MM.1S (cell line): ENCODE data around the gene GOT1.

ENCODE experiments used
- DNase-seq: peaks from one replicate; pipeline ENCODE4 v3.0.0-alpha.2; 2015
- H2AFZ ChIP-seq: fragments of 300-600 bp; sonication (generic); 2 replicates; pipeline ENCODE4 v1.6.0; 2016; ENCODE audit warnings: antibody characterized with exemption, low read length
- H3F3A ChIP-seq: fragments of 300-600 bp; sonication (generic); 2 replicates; pipeline ENCODE4 v1.6.1; 2016; ENCODE audit warnings: mild to moderate bottlenecking, antibody characterized with exemption, low read length, moderate library complexity, mixed read lengths; ENCODE audit not compliant: insufficient read depth
- H3K27ac ChIP-seq: fragments of 300-600 bp; sonication (generic); 2 replicates; pipeline ENCODE4 v1.5.1; 2016; ENCODE audit warnings: mild to moderate bottlenecking, low read length
- H3K27me3 ChIP-seq: fragments of 300-600 bp; sonication (generic); replicated peaks from 2 replicates; pipeline ENCODE4 v1.6.0; 2016; ENCODE audit warnings: low read length; ENCODE audit not compliant: insufficient read depth
- H3K36me3 ChIP-seq: fragments of 300-600 bp; sonication (generic); replicated peaks from 2 replicates; pipeline ENCODE4 v1.6.1; 2016; ENCODE audit warnings: mild to moderate bottlenecking, low read length, mixed read lengths; ENCODE audit not compliant: insufficient read depth
- H3K4me1 ChIP-seq: fragments of 300-600 bp; sonication (generic); 2 replicates; pipeline ENCODE4 v1.6.1; 2016; ENCODE audit warnings: low read length, mixed read lengths
- H3K4me2 ChIP-seq: fragments of 300-600 bp; sonication (generic); 2 replicates; pipeline ENCODE4 v1.6.0; 2016; ENCODE audit warnings: low read depth, low read length
- H3K4me3 ChIP-seq: fragments of 300-600 bp; sonication (generic); 2 replicates; pipeline ENCODE4 v1.5.1; 2016; ENCODE audit warnings: low read length, mixed read lengths
- H3K79me2 ChIP-seq: fragments of 300-600 bp; sonication (generic); 2 replicates; pipeline ENCODE4 v1.6.1; 2016; ENCODE audit warnings: mixed run types, low read length, mixed read lengths
- H3K9ac ChIP-seq: fragments of 300-600 bp; sonication (generic); 2 replicates; pipeline ENCODE4 v1.6.1; 2016; ENCODE audit warnings: low read length, mixed read lengths
- H3K9me2 ChIP-seq: fragments of 300-600 bp; sonication (generic); replicated peaks from 2 replicates; pipeline ENCODE4 v1.6.1; 2016; ENCODE audit warnings: mild to moderate bottlenecking, low read length, mixed read lengths; ENCODE audit not compliant: insufficient read depth
- H3K9me3 ChIP-seq: fragments of 300-600 bp; sonication (generic); replicated peaks from 2 replicates; pipeline ENCODE4 v1.6.1; 2016; ENCODE audit warnings: mild to moderate bottlenecking, low read length, mixed read lengths; ENCODE audit not compliant: insufficient read depth
- H4K20me1 ChIP-seq: fragments of 300-600 bp; sonication (generic); 2 replicates; pipeline ENCODE4 v1.6.1; 2016; ENCODE audit warnings: mild to moderate bottlenecking, low read length, moderate library complexity, mixed read lengths; ENCODE audit not compliant: insufficient read depth
- EZH2 ChIP-seq: fragments of 300-600 bp; sonication (generic); optimal IDR thresholded peaks from 2 replicates; pipeline ENCODE3; 2017; ENCODE audit warnings: low read depth, mild to moderate bottlenecking, antibody characterized with exemption, low read length, mixed read lengths
- EZH2phosphoT487 ChIP-seq: fragments of 300-600 bp; sonication (generic); IDR thresholded peaks from 2 replicates; pipeline ENCODE4 v1.6.1; 2018; ENCODE audit warnings: antibody characterized with exemption, low read length
- TF ChIP-seq, protein P1 (sequence below): fragments of 300-600 bp; sonication (generic); IDR thresholded peaks from 2 replicates; pipeline ENCODE4 v1.5.1; 2016; ENCODE audit warnings: antibody characterized with exemption, low read length, mixed read lengths

The GOT1 gene

DNA sequence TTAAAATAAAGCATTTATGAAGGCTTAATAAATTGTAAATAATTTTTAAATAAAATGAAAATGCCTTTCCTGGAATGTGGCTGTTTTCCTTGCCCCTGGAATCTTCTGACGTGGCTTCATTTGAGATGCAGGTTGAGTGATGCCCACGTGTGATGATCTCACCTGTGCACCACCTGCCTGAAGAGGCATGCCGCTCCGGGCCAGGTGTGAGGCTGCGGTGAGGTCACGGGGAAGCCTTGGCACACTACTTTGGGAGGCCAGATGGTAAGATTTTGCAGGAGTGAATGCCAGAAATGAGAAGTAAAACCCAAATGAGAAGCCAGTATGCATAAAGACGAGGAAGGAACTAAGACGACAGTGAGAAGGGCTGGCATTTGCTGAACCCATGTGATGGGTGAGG, 36.2 kb downstream of the GOT1 start:
- no peaks in the 10 kb centered on the region for H3K9me3 ChIP-seq
- peak overlapping the region; percentile 23; the same call in 1 of the 2 replicates for H3K27ac ChIP-seq
- H3F3A ChIP-seq: no peaks in the 10 kb centered on the region
- no peaks in the 10 kb centered on the region; the same call in 1 of the 2 replicates for H3K36me3 ChIP-seq
- TF ChIP-seq EZH2: no peak
- TF ChIP-seq, protein P1, sequence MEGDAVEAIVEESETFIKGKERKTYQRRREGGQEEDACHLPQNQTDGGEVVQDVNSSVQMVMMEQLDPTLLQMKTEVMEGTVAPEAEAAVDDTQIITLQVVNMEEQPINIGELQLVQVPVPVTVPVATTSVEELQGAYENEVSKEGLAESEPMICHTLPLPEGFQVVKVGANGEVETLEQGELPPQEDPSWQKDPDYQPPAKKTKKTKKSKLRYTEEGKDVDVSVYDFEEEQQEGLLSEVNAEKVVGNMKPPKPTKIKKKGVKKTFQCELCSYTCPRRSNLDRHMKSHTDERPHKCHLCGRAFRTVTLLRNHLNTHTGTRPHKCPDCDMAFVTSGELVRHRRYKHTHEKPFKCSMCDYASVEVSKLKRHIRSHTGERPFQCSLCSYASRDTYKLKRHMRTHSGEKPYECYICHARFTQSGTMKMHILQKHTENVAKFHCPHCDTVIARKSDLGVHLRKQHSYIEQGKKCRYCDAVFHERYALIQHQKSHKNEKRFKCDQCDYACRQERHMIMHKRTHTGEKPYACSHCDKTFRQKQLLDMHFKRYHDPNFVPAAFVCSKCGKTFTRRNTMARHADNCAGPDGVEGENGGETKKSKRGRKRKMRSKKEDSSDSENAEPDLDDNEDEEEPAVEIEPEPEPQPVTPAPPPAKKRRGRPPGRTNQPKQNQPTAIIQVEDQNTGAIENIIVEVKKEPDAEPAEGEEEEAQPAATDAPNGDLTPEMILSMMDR: no peak
- no peak for TF ChIP-seq EZH2phosphoT487
- H4K20me1 ChIP-seq: no peaks in the 10 kb centered on the region
- H3K9me2 ChIP-seq: no peaks in the 10 kb centered on the region
- no peaks in the 10 kb centered on the region for H3K79me2 ChIP-seq
- no peak overlapping the region for H3K4me3 ChIP-seq
- peak; percentile 39 for DNase-seq
- 0 out of 2 replicates have a peak, but pooled peaks cover 3% of the 10 kb centered on the region for H3K4me1 ChIP-seq
- H3K9ac ChIP-seq: no peak overlapping the region
- no peak overlapping the region for H2AFZ ChIP-seq
- H3K4me2 ChIP-seq: no peak overlapping the region
- H3K27me3 ChIP-seq: no peaks in the 10 kb centered on the region

DNA sequence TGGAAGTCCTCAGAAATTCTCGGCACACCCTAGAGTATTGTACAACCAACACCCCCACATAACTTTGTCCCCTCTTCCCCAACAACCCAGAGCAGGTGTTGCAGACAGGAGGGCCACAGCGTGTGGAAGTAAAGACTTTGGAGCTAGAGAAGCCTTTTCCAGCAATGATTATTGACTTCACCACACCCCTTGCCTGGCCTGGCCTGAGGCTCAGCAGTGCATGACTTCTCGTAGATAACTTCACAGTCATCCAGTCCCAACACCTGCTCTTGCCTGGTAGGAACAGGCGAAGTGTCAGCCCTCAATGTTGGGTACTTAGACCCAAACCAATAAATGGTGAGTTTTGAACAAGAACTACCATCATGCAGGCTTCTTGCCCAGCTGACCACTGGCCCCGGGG, 36.7 kb downstream of the GOT1 start:
- no peaks in the 10 kb centered on the region for H3K9me3 ChIP-seq

DNA sequence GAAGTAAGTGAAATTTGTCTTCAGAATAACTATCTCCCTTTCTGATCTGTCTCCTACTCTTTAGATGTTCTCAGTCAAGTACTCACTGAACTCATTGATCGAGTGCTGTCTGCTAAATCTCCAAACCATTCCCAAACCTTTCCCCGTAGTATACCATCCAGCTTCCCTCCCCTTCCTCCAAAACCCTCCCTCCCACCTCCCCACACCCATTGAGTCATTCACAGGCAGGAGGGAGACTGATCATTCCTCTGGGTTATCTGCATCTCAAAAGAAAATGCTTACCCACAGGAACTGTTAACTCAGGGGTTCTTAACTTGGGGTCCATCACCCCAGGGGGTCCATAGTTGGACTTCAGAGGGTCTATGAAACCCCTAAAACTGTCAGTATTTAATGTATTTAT, 37.4 kb downstream of the GOT1 start:
- H3K9me2 ChIP-seq: no peaks in the 10 kb centered on the region
- H3K79me2 ChIP-seq: no peaks in the 10 kb centered on the region
- no peak overlapping the region for H2AFZ ChIP-seq
- no peaks in the 10 kb centered on the region for H4K20me1 ChIP-seq
- H3K27me3 ChIP-seq: no peaks in the 10 kb centered on the region
- H3K9ac ChIP-seq: no peak overlapping the region
- DNase-seq: no peak
- H3K4me3 ChIP-seq: no peak overlapping the region
- H3K9me3 ChIP-seq: no peaks in the 10 kb centered on the region
- no peaks in the 10 kb centered on the region; the same call in 1 of the 2 replicates for H3K36me3 ChIP-seq
- H3F3A ChIP-seq: no peaks in the 10 kb centered on the region
- TF ChIP-seq EZH2phosphoT487 (no peak), EZH2 (no peak)
- TF ChIP-seq, protein P1: no peak
- H3K27ac ChIP-seq: no peak overlapping the region
- H3K4me1 ChIP-seq: 0 out of 2 replicates have a peak, but pooled peaks cover 11% of the 10 kb centered on the region
- peak overlapping the region; percentile 7; the same call in 1 of the 2 replicates for H3K4me2 ChIP-seq

More for the DNA sequence above, 36.7 kb downstream of the GOT1 start:
- no peak for DNase-seq
- Histone ChIP-seq H3K79me2 (no peaks in the 10 kb centered on the region), H3K4me1 (0 out of 2 replicates have a peak, but pooled peaks cover 5% of the 10 kb centered on the region), H2AFZ (no peak overlapping the region), H3K9ac (no peak overlapping the region), H3F3A (no peaks in the 10 kb centered on the region), H4K20me1 (no peaks in the 10 kb centered on the region), H3K9me2 (no peaks in the 10 kb centered on the region), H3K36me3 (no peaks in the 10 kb centered on the region; the same call in 1 of the 2 replicates), H3K4me3 (no peak overlapping the region), H3K27ac (no peak overlapping the region), H3K4me2 (no peak overlapping the region), H3K27me3 (no peaks in the 10 kb centered on the region)
- TF ChIP-seq, protein P1: no peak
- no peak for TF ChIP-seq EZH2
- TF ChIP-seq EZH2phosphoT487: no peak
